Body of pancreas (tissue), 4 donors: ENCODE data around the gene GATA2. TPM values are rescaled to one million over a fixed set of nuclear protein-coding genes. Genes with fewer than 3 reads are reported as not detected.

Experiments
- ATAC-seq: fragments of 150-250 bp; one replicate; pipeline ENCODE4 v1.9.1; 2016
- DNase-seq, 4 donors: peaks; one replicate each; pipeline ENCODE4 v3.0.0-alpha.2; 2019
- H3K27ac ChIP-seq, 4 donors: fragments of 200-600 bp; sonication (generic); 1 replicate in 3 of 4; 2 replicates in 1 of 4; pipeline versions ENCODE4 v1.5.1 to v1.6.1; 2016 to 2019; ENCODE audit warnings: mild to moderate bottlenecking in 1 of 4, mixed read lengths in 1 of 4, moderate library complexity in 1 of 4
- H3K27me3 ChIP-seq, 2 donors: fragments of 200-600 bp; sonication (generic); one replicate each; pipeline ENCODE4 v1.6.0; 2016; ENCODE audit warnings: mild to moderate bottlenecking in 1 of 2
- H3K36me3 ChIP-seq, 2 donors: fragments of 200-600 bp; sonication (generic); replicated peaks in 1 of 2; 2 replicates each; pipeline ENCODE4 v1.5.1; 2016; ENCODE audit warnings: low read depth in 2 of 2; ENCODE audit not compliant: insufficient read depth in 1 of 2
- H3K4me1 ChIP-seq: fragments of 200-600 bp; sonication (generic); one replicate; pipeline ENCODE4 v1.6.0; 2016
- H3K4me3 ChIP-seq, 2 donors: fragments of 200-600 bp; sonication (generic); 1 replicate in 1 of 2; 2 replicates in 1 of 2; pipeline ENCODE4 v1.5.1; 2016 to 2019
- H3K9me3 ChIP-seq, 3 donors: fragments of 200-600 bp; sonication (generic); 1 replicate in 2 of 3; 2 replicates in 1 of 3; pipeline ENCODE4 v1.5.1; 2016
- CTCF ChIP-seq, 7 experiments: fragments of 450-650 bp in 4 of 7; fragments of 200-600 bp in 3 of 7; sonication (generic) in 3 of 7; IDR thresholded peaks; one replicate each; pipeline ENCODE4 v1.5.1; 2016 to 2019; ENCODE audit warnings: antibody characterized with exemption in 7 of 7
- POLR2A ChIP-seq, 3 donors: fragments of 450-650 bp; IDR thresholded peaks; one replicate each; pipeline ENCODE4 v1.6.1; 2016; ENCODE audit warnings: antibody characterized with exemption in 3 of 3, mild to moderate bottlenecking in 2 of 3
- WGBS, 2 donors: methylation state at CpG; one replicate each; pipeline ENCODE4 v1.1.5; 2017; 5-methylcytosine and 5-hydroxymethylcytosine counted together
- intact Hi-C: fragments of 100-400 bp; cut with DNase I; formaldehyde crosslinking; loops from one replicate; pipeline ENCODE4 v1.15.1; 2023
- total RNA-seq, 2 donors: library from RNA; depleted of rRNA; stranded (reverse); fragments of >200 nt; gene quantifications; one replicate each; pipeline ENCODE4 v1.1.0, GENCODE V29; 2016

GATA2 gene
- total RNA-seq, 2 donors from 2014 or later, result 11.7 to 12.9 TPM

- Histone ChIP-seq H3K4me1 (peaks cover 21% of the 10 kb centered on the region), H3K9me3 (no peaks in the 10 kb centered on the region), H3K27ac (peak overlapping the region in 1 of 4 donors; percentile 17), H3K4me3 (no peak overlapping the region), H3K27me3 (no peaks in the 10 kb centered on the region), H3K36me3 (no peaks in the 10 kb centered on the region)
- WGBS, 2 donors, result 42 to 44% methylated on average over 7 to 9 of the region's 9 CpGs
- intact Hi-C loops, result no loop called here
- TF ChIP-seq POLR2A (IDR thresholded peaks at IDR 0.05) (no peak), CTCF (IDR thresholded peaks at IDR 0.05) (no peak)
- ATAC-seq (no peak), DNase-seq (peak in 1 of 4 donors; percentile 29)
Measured at GRCh38 chr3:128532012-128532983, 39.3 kb upstream of the GATA2 start.

GRCh38 chr3:128524374-128525299 lies 31.6 kb upstream of the GATA2 start:
- DNase-seq, result no peak
- Histone ChIP-seq H3K36me3 (no peaks in the 10 kb centered on the region), H3K27ac (no peak overlapping the region), H3K27me3 (no peaks in the 10 kb centered on the region), H3K9me3 (no peaks in the 10 kb centered on the region), H3K4me1 (no peaks in the 10 kb centered on the region), H3K4me3 (no peak overlapping the region)
- ATAC-seq, result no peak
- intact Hi-C loops, result no loop called here
- TF ChIP-seq POLR2A (IDR thresholded peaks at IDR 0.05) (no peak), CTCF (IDR thresholded peaks at IDR 0.05) (no peak)
- 65 to 79% methylated on average over 9 to 10 of the region's 10 CpGs for WGBS, 2 donors

GRCh38 chr3:128523591-128523990 lies 30.6 kb upstream of the GATA2 start:
- H3K27ac ChIP-seq, result no peak overlapping the region
- WGBS, 2 donors, result 69 to 86% methylated on average over 15 to 16 of the region's 16 CpGs
- no peak for DNase-seq
- no peaks in the 10 kb centered on the region for H3K4me1 ChIP-seq
- no peaks in the 10 kb centered on the region for H3K9me3 ChIP-seq
- no peak overlapping the region for H3K4me3 ChIP-seq
- TF ChIP-seq CTCF (IDR thresholded peaks at IDR 0.05) (no peak), POLR2A (IDR thresholded peaks at IDR 0.05) (no peak)
- intact Hi-C loops, result no loop called here
- ATAC-seq, result no peak
- no peaks in the 10 kb centered on the region for H3K27me3 ChIP-seq
- H3K36me3 ChIP-seq, result no peaks in the 10 kb centered on the region

GRCh38 chr3:128521715-128522114 lies 28.7 kb upstream of the GATA2 start:
- no peak for TF ChIP-seq CTCF (IDR thresholded peaks at IDR 0.05)
- TF ChIP-seq POLR2A (IDR thresholded peaks at IDR 0.05), result no peak
- no peak overlapping the region for H3K4me3 ChIP-seq
- H3K36me3 ChIP-seq, result no peaks in the 10 kb centered on the region
- H3K27me3 ChIP-seq, result no peaks in the 10 kb centered on the region
- H3K9me3 ChIP-seq, result no peaks in the 10 kb centered on the region
- no peaks in the 10 kb centered on the region for H3K4me1 ChIP-seq
- intact Hi-C loops, result no loop called here
- no peak for DNase-seq
- peak; percentile 35 for ATAC-seq
- 50 to 58% methylated on average over 1 of the region's 1 CpG for WGBS, 2 donors
- H3K27ac ChIP-seq, result no peak overlapping the region
